GM13976 (cell line): Measurements from ENCODE around the gene ASB10.

ENCODE experiments used
- DNase-seq: peaks from one replicate; pipeline ENCODE4 v3.0.0; 2012; ENCODE audit warnings: low spot score
- CTCF ChIP-seq: IDR thresholded peaks from 2 replicates; pipeline ENCODE4 v1.5.1; 2012; ENCODE audit warnings: borderline replicate concordance, mild to moderate bottlenecking; ENCODE audit not compliant: insufficient read depth; ENCODE audit errors: extremely low read depth, missing control alignments, control extremely low read depth
- in situ Hi-C: fragments of 300-500 bp; cut with MboI; formaldehyde crosslinking; loops from one replicate; pipeline ENCODE4 v1.12.0; 2022; ENCODE audit warnings: low sequenced_read_pairs, mixed read lengths, inconsistent platforms; ENCODE audit not compliant: unreplicated experiment

The ASB10 gene

GRCh38 chr7:151142686-151143040 is 44.4 kb downstream of the ASB10 start:
- no peak for DNase-seq
- in situ Hi-C loops = no loop called here
- TF ChIP-seq CTCF = no peak

DNA sequence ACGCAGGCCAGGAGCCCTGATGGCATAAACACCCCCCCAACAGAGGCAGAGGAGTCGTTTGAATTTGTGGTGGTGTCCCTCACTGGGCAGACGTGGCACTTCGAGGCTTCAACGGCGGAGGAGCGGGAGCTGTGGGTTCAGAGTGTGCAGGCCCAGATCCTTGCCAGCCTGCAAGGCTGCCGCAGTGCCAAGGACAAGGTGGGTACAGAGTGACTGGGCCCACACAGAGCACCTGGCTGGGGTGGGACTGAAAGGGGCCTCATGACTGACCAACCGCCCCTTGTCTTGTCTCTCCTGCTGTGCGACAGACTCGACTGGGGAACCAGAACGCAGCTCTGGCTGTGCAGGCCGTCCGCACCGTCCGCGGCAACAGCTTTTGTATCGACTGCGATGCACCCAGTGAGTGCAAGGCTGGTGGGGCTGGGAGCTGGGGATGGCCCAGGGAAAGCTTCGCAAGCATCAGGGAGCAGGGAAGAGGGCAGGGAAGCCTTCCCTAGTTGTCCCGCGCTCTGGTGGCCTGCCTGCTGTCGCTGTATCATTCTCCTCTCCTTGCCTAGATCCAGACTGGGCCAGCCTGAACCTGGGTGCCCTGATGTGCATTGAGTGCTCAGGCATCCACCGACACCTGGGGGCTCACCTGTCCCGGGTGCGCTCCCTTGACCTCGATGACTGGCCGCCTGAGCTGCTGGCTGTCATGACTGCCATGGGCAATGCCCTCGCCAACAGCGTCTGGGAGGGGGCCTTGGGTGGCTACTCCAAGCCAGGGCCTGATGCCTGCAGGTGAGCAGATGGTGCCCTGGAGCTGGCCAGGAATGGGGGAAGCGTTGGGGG is 45.0 kb downstream of the ASB10 start:
- in situ Hi-C loops = no loop called here
- TF ChIP-seq CTCF = no peak
- DNase-seq = no peak

GRCh38 chr7:151141311-151141854 is 45.7 kb downstream of the ASB10 start:
- no peak for TF ChIP-seq CTCF
- in situ Hi-C loops = no loop called here
- DNase-seq = no peak

GRCh38 chr7:151140826-151141225 is 46.2 kb downstream of the ASB10 start:
- TF ChIP-seq CTCF = no peak
- in situ Hi-C loops = no loop called here
- DNase-seq = no peak

DNA sequence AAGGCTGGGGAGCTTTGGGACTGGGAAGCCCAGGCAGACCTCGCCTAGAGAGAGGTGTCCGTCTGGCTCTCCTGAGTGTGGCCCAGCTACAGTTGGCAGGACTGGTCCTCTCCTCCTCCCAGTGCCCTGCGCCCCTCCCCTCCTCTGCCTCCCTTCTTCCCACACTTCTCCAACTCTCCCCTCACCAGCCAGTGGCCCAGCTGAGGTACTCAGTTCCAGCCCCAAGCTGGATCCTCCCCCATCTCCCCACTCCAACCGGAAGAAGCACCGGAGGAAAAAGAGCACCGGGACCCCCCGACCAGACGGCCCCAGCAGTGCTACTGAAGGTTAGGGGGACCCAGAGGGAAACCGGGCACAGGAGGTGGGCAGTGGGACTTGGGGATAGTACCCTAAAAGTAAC is 47.3 kb downstream of the ASB10 start:
- TF ChIP-seq CTCF = no peak
- in situ Hi-C loops = no loop called here
- DNase-seq = no peak

- in situ Hi-C loops = no loop called here
- no peak for TF ChIP-seq CTCF
- peak; percentile 36 for DNase-seq
Measured at GRCh38 chr7:151139071-151139790, 47.8 kb downstream of the ASB10 start.
